T-helper 1 cell treated with Interleukin-12 subunit alpha and Interleukin-12 subunit beta and Interleukin-4 antibody, amounts not matched to agents 30 μg/mL and 1 μg/mL, for 36 hours (primary cell): ENCODE data around the gene PRPF6.
"Not testable (repeated sequence)": the region's sequence is repeated elsewhere in the genome, so short reads cannot be mapped to it uniquely, and the experiment has no call there.

Source experiments
- H3K27ac Mint-ChIP-seq: one replicate; pipeline ENCODE4 v1.8.0; 2021; ENCODE audit warnings: mild to moderate bottlenecking, mixed read lengths
- H3K27me3 Mint-ChIP-seq: one replicate; pipeline ENCODE4 v1.8.0; 2021; ENCODE audit warnings: low read depth, mixed read lengths
- H3K36me3 Mint-ChIP-seq: one replicate; pipeline ENCODE4 v1.8.0; 2021; ENCODE audit warnings: low read depth, mixed read lengths
- H3K4me1 Mint-ChIP-seq: one replicate; pipeline ENCODE4 v1.8.0; 2021; ENCODE audit warnings: low read depth, mixed read lengths
- H3K4me3 Mint-ChIP-seq: one replicate; pipeline ENCODE4 v1.8.0; 2021; ENCODE audit warnings: mild to moderate bottlenecking, moderate library complexity, mixed read lengths
- H3K9me3 Mint-ChIP-seq: one replicate; pipeline ENCODE4 v1.8.0; 2021; ENCODE audit warnings: mixed read lengths

The PRPF6 gene

GRCh38 chr20:63953764-63954429 is 27.0 kb upstream of the PRPF6 start:
- H3K36me3 Mint-ChIP-seq: no peaks in the 10 kb centered on the region
- peak overlapping the region; percentile 55 for H3K27ac Mint-ChIP-seq
- H3K9me3 Mint-ChIP-seq: no peaks in the 10 kb centered on the region
- peak overlapping the region; percentile 68 for H3K4me3 Mint-ChIP-seq
- H3K27me3 Mint-ChIP-seq: no peaks in the 10 kb centered on the region
- peaks cover 21% of the 10 kb centered on the region for H3K4me1 Mint-ChIP-seq

- Mint-ChIP-seq H3K9me3 (no peaks in the 10 kb centered on the region), H3K36me3 (no peaks in the 10 kb centered on the region), H3K4me1 (peaks cover 19% of the 10 kb centered on the region), H3K4me3 (peak overlapping the region; percentile 80), H3K27ac (peak overlapping the region; percentile 15), H3K27me3 (no peaks in the 10 kb centered on the region)
These were observed 25.6 kb upstream of the PRPF6 start for GRCh38 chr20:63955281-63955826.

GRCh38 chr20:63955827-63956663 is 24.9 kb upstream of the PRPF6 start, which contains the start of gene UCKL1:
UCKL1 (minus strand) TSS chr20:63956416; CDS start chr20:63956372, 44 bp downstream.
- Mint-ChIP-seq H3K4me3 (peak within 1 kb of the TSS; percentile 80), H3K27ac (peak within 1 kb of the TSS; percentile 82), H3K9me3 (no peaks in the 10 kb centered on the region), H3K27me3 (no peaks in the 10 kb centered on the region), H3K36me3 (no peaks in the 10 kb centered on the region), H3K4me1 (peaks cover 19% of the 10 kb centered on the region)

- H3K4me3 Mint-ChIP-seq: peak overlapping the region; percentile 76
- peaks cover 5% of the 10 kb centered on the region for H3K36me3 Mint-ChIP-seq
- H3K4me1 Mint-ChIP-seq: peaks cover 19% of the 10 kb centered on the region
- H3K27ac Mint-ChIP-seq: peak overlapping the region; percentile 82
- H3K27me3 Mint-ChIP-seq: no peaks in the 10 kb centered on the region
- H3K9me3 Mint-ChIP-seq: no peaks in the 10 kb centered on the region
These were observed 24.3 kb upstream of the PRPF6 start for GRCh38 chr20:63956664-63957003.

GRCh38 chr20:63957004-63957689 is 23.8 kb upstream of the PRPF6 start:
- peaks cover 19% of the 10 kb centered on the region for H3K4me1 Mint-ChIP-seq
- H3K27me3 Mint-ChIP-seq: no peaks in the 10 kb centered on the region
- H3K4me3 Mint-ChIP-seq: peak overlapping the region; percentile 71
- H3K27ac Mint-ChIP-seq: peak overlapping the region; percentile 75
- H3K36me3 Mint-ChIP-seq: peaks cover 6% of the 10 kb centered on the region
- H3K9me3 Mint-ChIP-seq: no peaks in the 10 kb centered on the region

- H3K27ac Mint-ChIP-seq: peak overlapping the region; percentile 75
- no peaks in the 10 kb centered on the region for H3K27me3 Mint-ChIP-seq
- no peaks in the 10 kb centered on the region for H3K9me3 Mint-ChIP-seq
- peak overlapping the region; percentile 71 for H3K4me3 Mint-ChIP-seq
- peaks cover 19% of the 10 kb centered on the region for H3K4me1 Mint-ChIP-seq
- H3K36me3 Mint-ChIP-seq: peaks cover 10% of the 10 kb centered on the region
These were observed 23.1 kb upstream of the PRPF6 start for GRCh38 chr20:63957690-63958441.

GRCh38 chr20:63958471-63958870 is 22.5 kb upstream of the PRPF6 start:
- Mint-ChIP-seq H3K36me3 (peaks cover 11% of the 10 kb centered on the region), H3K9me3 (no peaks in the 10 kb centered on the region), H3K4me3 (peak overlapping the region; percentile 42), H3K27me3 (no peaks in the 10 kb centered on the region), H3K4me1 (peaks cover 19% of the 10 kb centered on the region), H3K27ac (no peak overlapping the region)

- Mint-ChIP-seq H3K9me3 (no peaks in the 10 kb centered on the region), H3K4me3 (no peak overlapping the region), H3K27ac (peak overlapping the region; percentile 49), H3K27me3 (no peaks in the 10 kb centered on the region), H3K36me3 (peaks cover 11% of the 10 kb centered on the region), H3K4me1 (peaks cover 16% of the 10 kb centered on the region)
These were observed 21.8 kb upstream of the PRPF6 start for GRCh38 chr20:63958964-63959698.

GRCh38 chr20:63959699-63960075 is 21.2 kb upstream of the PRPF6 start:
- H3K4me3 Mint-ChIP-seq: no peak overlapping the region
- no peaks in the 10 kb centered on the region for H3K9me3 Mint-ChIP-seq
- peak overlapping the region; percentile 45 for H3K27ac Mint-ChIP-seq
- H3K27me3 Mint-ChIP-seq: no peaks in the 10 kb centered on the region
- H3K36me3 Mint-ChIP-seq: peaks cover 11% of the 10 kb centered on the region
- H3K4me1 Mint-ChIP-seq: peaks cover 10% of the 10 kb centered on the region

GRCh38 chr20:63960654-63961621 is 20.0 kb upstream of the PRPF6 start:
- peaks cover 12% of the 10 kb centered on the region for H3K36me3 Mint-ChIP-seq
- H3K27ac Mint-ChIP-seq, H3K4me1 Mint-ChIP-seq, H3K4me3 Mint-ChIP-seq, H3K9me3 Mint-ChIP-seq, H3K27me3 Mint-ChIP-seq: not testable (repeated sequence)

- H3K4me3 Mint-ChIP-seq: no peak overlapping the region
- peaks cover 8% of the 10 kb centered on the region for H3K4me1 Mint-ChIP-seq
- H3K27ac Mint-ChIP-seq: no peak overlapping the region
- no peaks in the 10 kb centered on the region for H3K9me3 Mint-ChIP-seq
- no peaks in the 10 kb centered on the region for H3K27me3 Mint-ChIP-seq
- peaks cover 21% of the 10 kb centered on the region for H3K36me3 Mint-ChIP-seq
These were observed 19.1 kb upstream of the PRPF6 start for GRCh38 chr20:63961664-63962425.
